GM18526 (cell line): Measurements from ENCODE around the gene VPS13D.

Source experiments
- POLR2A ChIP-seq: IDR thresholded peaks from 3 replicates; pipeline ENCODE4 v1.6.1; 2011; ENCODE audit not compliant: insufficient read length; ENCODE audit errors: extremely low read depth

The VPS13D gene

GRCh38 chr1:12282142-12282541 lies 52.3 kb downstream of the VPS13D start:
- TF ChIP-seq POLR2A, result no peak

- TF ChIP-seq POLR2A, result no peak
Measured at GRCh38 chr1:12284486-12284885, 54.7 kb downstream of the VPS13D start.

- TF ChIP-seq POLR2A, result no peak
Measured at GRCh38 chr1:12285496-12286143, 55.8 kb downstream of the VPS13D start.

GRCh38 chr1:12287869-12288268 lies 58.0 kb downstream of the VPS13D start:
- TF ChIP-seq POLR2A, result no peak

- TF ChIP-seq POLR2A, result no peak
Measured at GRCh38 chr1:12290828-12291227, 61.0 kb downstream of the VPS13D start.

GRCh38 chr1:12293416-12293815 lies 63.6 kb downstream of the VPS13D start:
- TF ChIP-seq POLR2A, result no peak

GRCh38 chr1:12294076-12294475 lies 64.2 kb downstream of the VPS13D start:
- no peak for TF ChIP-seq POLR2A

- no peak for TF ChIP-seq POLR2A
Measured at GRCh38 chr1:12296016-12296415, 66.2 kb downstream of the VPS13D start.

GRCh38 chr1:12296623-12297022 lies 66.8 kb downstream of the VPS13D start:
- no peak for TF ChIP-seq POLR2A

- no peak for TF ChIP-seq POLR2A
Measured at GRCh38 chr1:12300706-12301105, 70.9 kb downstream of the VPS13D start.

- no peak for TF ChIP-seq POLR2A
Measured at GRCh38 chr1:12301518-12302237, 71.8 kb downstream of the VPS13D start.

GRCh38 chr1:12302798-12303447 lies 73.1 kb downstream of the VPS13D start:
- TF ChIP-seq POLR2A, result no peak

- TF ChIP-seq POLR2A, result no peak
Measured at GRCh38 chr1:12305377-12305776, 75.5 kb downstream of the VPS13D start.

GRCh38 chr1:12309783-12310742 lies 80.2 kb downstream of the VPS13D start:
- TF ChIP-seq POLR2A, result no peak

GRCh38 chr1:12314333-12314903 lies 84.6 kb downstream of the VPS13D start:
- no peak for TF ChIP-seq POLR2A
